SK-N-SH treated with all-trans-retinoic acid at 6 μM for 48 hours (cell line): ENCODE results near the gene CTH.

Experiments used
- ATAC-seq: fragments of 200-7000 bp; cut with Tn5 transposase; 3 replicates; pipeline ENCODE4 v1.9.1; 2020; ENCODE audit warnings: mild to moderate bottlenecking, moderate library complexity
- ARNTL ChIP-seq: fragments of 450-650 bp; formaldehyde crosslinking; IDR thresholded peaks from 2 replicates; pipeline ENCODE4 v1.5.0; 2020; ENCODE audit warnings: low read depth, mild to moderate bottlenecking, moderate library complexity, borderline replicate concordance
- CREB5 ChIP-seq: fragments of 250-450 bp; sonication (Bioruptor Pico); IDR thresholded peaks from 2 replicates; pipeline ENCODE4 v1.5.1; 2020; ENCODE audit warnings: low read depth, mild to moderate bottlenecking, moderate library complexity
- CSDC2 ChIP-seq: fragments of 250-450 bp; sonication (Bioruptor Pico); IDR thresholded peaks from 2 replicates; pipeline ENCODE4 v1.5.0; 2020; ENCODE audit warnings: mild to moderate bottlenecking, moderate library complexity
- CSRNP3 ChIP-seq: fragments of 250-450 bp; sonication (Bioruptor Pico); IDR thresholded peaks from 2 replicates; pipeline ENCODE4 v1.5.1; 2021; ENCODE audit warnings: mild to moderate bottlenecking, moderate library complexity
- ESRRG ChIP-seq: fragments of 250-450 bp; sonication (Bioruptor Pico); IDR thresholded peaks from 2 replicates; pipeline ENCODE4 v1.6.1; 2021; ENCODE audit warnings: mild to moderate bottlenecking
- ISL1 ChIP-seq: fragments of 250-450 bp; sonication (Bioruptor Pico); IDR thresholded peaks from 2 replicates; pipeline ENCODE4 v2.1.2; 2022; ENCODE audit warnings: mild to moderate bottlenecking, moderate library complexity
- OSR1 ChIP-seq: fragments of 250-450 bp; sonication (Bioruptor Pico); IDR thresholded peaks from 2 replicates; pipeline ENCODE4 v1.8.0; 2022; ENCODE audit warnings: moderate library complexity, mild to moderate bottlenecking, inconsistent platforms
- PATZ1 ChIP-seq: fragments of 250-450 bp; sonication (Bioruptor Pico); IDR thresholded peaks from 2 replicates; pipeline ENCODE4 v1.8.0; 2020; ENCODE audit warnings: mild to moderate bottlenecking, moderate library complexity, borderline replicate concordance
- POU6F1 ChIP-seq: fragments of 250-450 bp; sonication (Bioruptor Pico); IDR thresholded peaks from 2 replicates; pipeline ENCODE4 v1.8.0; 2021; ENCODE audit warnings: low read depth, mild to moderate bottlenecking, moderate library complexity, borderline replicate concordance
- PPARA ChIP-seq: fragments of 250-450 bp; sonication (Bioruptor Pico); IDR thresholded peaks from 2 replicates; pipeline ENCODE4 v1.5.0; 2020; ENCODE audit warnings: mild to moderate bottlenecking, borderline replicate concordance
- RARB ChIP-seq: fragments of 250-450 bp; sonication (Bioruptor Pico); IDR thresholded peaks from 2 replicates; pipeline ENCODE4 v1.8.0; 2021; ENCODE audit warnings: mild to moderate bottlenecking, moderate library complexity
- SNAI2 ChIP-seq: fragments of 250-450 bp; sonication (Bioruptor Pico); IDR thresholded peaks from 2 replicates; pipeline ENCODE4 v1.5.0; 2020; ENCODE audit warnings: mild to moderate bottlenecking, moderate library complexity
- TCF4 ChIP-seq: fragments of 250-450 bp; sonication (Bioruptor Pico); IDR thresholded peaks from 2 replicates; pipeline ENCODE4 v1.8.0; 2021; ENCODE audit warnings: mild to moderate bottlenecking, moderate library complexity, borderline replicate concordance
- TOX ChIP-seq: fragments of 250-450 bp; sonication (Bioruptor Pico); IDR thresholded peaks from 2 replicates; pipeline ENCODE4 v1.8.0; 2021; ENCODE audit warnings: mild to moderate bottlenecking, moderate library complexity, borderline replicate concordance
- TSHZ2 ChIP-seq: fragments of 250-450 bp; sonication (Bioruptor Pico); IDR thresholded peaks from 2 replicates; pipeline ENCODE4 v1.5.0; 2020; ENCODE audit warnings: mild to moderate bottlenecking, moderate library complexity
- ZC3H10 ChIP-seq: fragments of 250-450 bp; sonication (Bioruptor Pico); IDR thresholded peaks from 2 replicates; pipeline ENCODE4 v1.5.1; 2021; ENCODE audit warnings: mild to moderate bottlenecking, moderate library complexity
- ZFP3 ChIP-seq: fragments of 250-450 bp; sonication (Bioruptor Pico); IDR thresholded peaks from 2 replicates; pipeline ENCODE4 v1.5.0; 2020; ENCODE audit warnings: mild to moderate bottlenecking, moderate library complexity
- ZFP30 ChIP-seq: fragments of 450-650 bp; formaldehyde crosslinking; IDR thresholded peaks from 2 replicates; pipeline ENCODE4 v1.5.0; 2022; ENCODE audit warnings: mild to moderate bottlenecking, moderate library complexity
- ZNF565 ChIP-seq: fragments of 450-650 bp; formaldehyde crosslinking; conservative IDR thresholded peaks from 2 replicates; pipeline ENCODE4 v1.5.0; 2020; ENCODE audit warnings: low read depth, mild to moderate bottlenecking, moderate library complexity
- ZNF8 ChIP-seq: fragments of 450-650 bp; formaldehyde crosslinking; IDR thresholded peaks from 2 replicates; pipeline ENCODE4 v1.5.0; 2020; ENCODE audit warnings: mild to moderate bottlenecking, moderate library complexity

The CTH gene

GRCh38 chr1:70392626-70393025 is 18.4 kb upstream of the CTH start (continued):
- no peak for TF ChIP-seq TSHZ2 (CRISPR knock-in tag)
- no peak for TF ChIP-seq ZNF8

- no peak for TF ChIP-seq OSR1 (CRISPR knock-in tag)
- TF ChIP-seq PPARA (CRISPR knock-in tag), result no peak
- no peak for TF ChIP-seq ZFP3 (CRISPR knock-in tag)
- TF ChIP-seq PATZ1 (CRISPR knock-in tag), result no peak
- no peak for TF ChIP-seq POU6F1 (CRISPR knock-in tag)
- no peak for TF ChIP-seq ISL1 (CRISPR knock-in tag)
- no peak for TF ChIP-seq CREB5 (CRISPR knock-in tag)
- TF ChIP-seq CSDC2 (CRISPR knock-in tag), result no peak
- TF ChIP-seq TCF4, result no peak
- no peak for TF ChIP-seq RARB (CRISPR knock-in tag)
- ATAC-seq, result no peak
Observed at GRCh38 chr1:70396607-70397006, 14.5 kb upstream of the CTH start.

- no peak for TF ChIP-seq ZFP30 (CRISPR knock-in tag)
- TF ChIP-seq ISL1 (CRISPR knock-in tag), result no peak
- no peak for TF ChIP-seq CSRNP3
- TF ChIP-seq TOX, result no peak
- no peak for TF ChIP-seq ZFP3 (CRISPR knock-in tag)
- no peak for TF ChIP-seq ARNTL (CRISPR knock-in tag)
- ATAC-seq, result no peak
Observed at GRCh38 chr1:70397013-70397412, 14.1 kb upstream of the CTH start.

- no peak for TF ChIP-seq ZNF8
- TF ChIP-seq ZFP30 (CRISPR knock-in tag), result no peak
- no peak for TF ChIP-seq ESRRG (CRISPR knock-in tag)
- no peak for TF ChIP-seq CREB5 (CRISPR knock-in tag)
- no peak for TF ChIP-seq ARNTL (CRISPR knock-in tag)
- no peak for TF ChIP-seq POU6F1 (CRISPR knock-in tag)
- no peak for TF ChIP-seq RARB (CRISPR knock-in tag)
- no peak for TF ChIP-seq PPARA (CRISPR knock-in tag)
- no peak for TF ChIP-seq ZC3H10 (CRISPR knock-in tag)
- TF ChIP-seq SNAI2 (CRISPR knock-in tag), result no peak
- TF ChIP-seq TCF4, result no peak
- TF ChIP-seq ZNF565 (CRISPR knock-in tag), result no peak
- TF ChIP-seq ZFP3 (CRISPR knock-in tag), result no peak
- TF ChIP-seq, all 23 proteins: peak for 0
- ATAC-seq, result no peak
Observed at GRCh38 chr1:70400335-70400734, 10.7 kb upstream of the CTH start.
